Prostate gland (tissue), 2 donors: Measurements from ENCODE around the gene GPRIN2.

Source experiments
- POLR2A ChIP-seq: fragments of 450-650 bp; IDR thresholded peaks from one replicate; pipeline ENCODE4 v1.6.1; 2016; ENCODE audit warnings: antibody characterized with exemption, mild to moderate bottlenecking
- TF ChIP-seq, protein P1 (sequence below), 4 experiments: fragments of 200-600 bp in 2 of 4; fragments of 450-650 bp in 2 of 4; sonication (generic) in 2 of 4; IDR thresholded peaks; 1 replicate in 3 of 4; 2 replicates in 1 of 4; pipeline ENCODE4 v1.5.1; 2016 to 2019; ENCODE audit warnings: antibody characterized with exemption in 4 of 4, mild to moderate bottlenecking in 2 of 4, moderate library complexity in 2 of 4

DNA sequence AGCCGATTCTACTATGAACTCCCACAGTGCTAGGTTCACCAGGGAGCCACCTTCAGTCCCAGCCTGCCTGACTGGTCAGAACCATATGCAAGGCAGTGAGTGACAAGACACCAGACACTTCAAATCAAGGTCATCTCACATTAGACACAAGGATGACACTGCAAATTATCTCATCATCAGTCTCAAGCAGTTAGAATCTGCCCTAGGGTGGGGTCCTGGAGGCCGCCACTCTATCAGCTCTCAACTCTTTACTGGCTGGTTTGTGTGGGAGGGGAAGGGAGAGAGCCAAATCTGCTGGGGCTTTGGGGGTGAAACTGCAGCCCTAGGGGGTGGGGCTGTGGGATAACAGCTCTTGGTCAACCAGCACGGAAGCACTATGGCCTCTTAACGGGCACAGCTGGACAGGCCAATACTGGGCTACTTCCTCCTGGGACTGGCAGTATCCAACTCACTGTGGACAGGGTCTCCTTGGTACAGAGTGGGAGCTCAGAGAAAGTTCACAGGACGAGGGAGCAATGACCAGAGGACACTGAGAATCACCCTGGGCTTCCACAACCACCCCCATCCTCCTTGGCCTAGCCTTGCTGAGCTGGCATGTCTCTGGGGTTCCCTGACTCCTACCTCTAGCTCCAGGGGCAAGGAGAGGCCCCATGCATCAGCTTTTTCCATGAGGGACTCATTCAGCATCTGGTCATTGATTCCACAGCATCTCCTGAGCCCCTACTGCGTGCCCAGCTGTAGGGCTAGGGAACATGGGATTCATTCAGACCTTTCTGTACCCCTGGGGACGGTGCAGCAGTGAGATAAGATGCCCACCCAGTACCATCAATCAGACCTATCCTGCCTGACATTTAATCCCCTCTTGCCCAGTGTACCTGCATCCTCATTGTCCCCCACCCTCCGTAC lies 5.4 kb downstream of the GPRIN2 start:
- TF ChIP-seq, protein P1, sequence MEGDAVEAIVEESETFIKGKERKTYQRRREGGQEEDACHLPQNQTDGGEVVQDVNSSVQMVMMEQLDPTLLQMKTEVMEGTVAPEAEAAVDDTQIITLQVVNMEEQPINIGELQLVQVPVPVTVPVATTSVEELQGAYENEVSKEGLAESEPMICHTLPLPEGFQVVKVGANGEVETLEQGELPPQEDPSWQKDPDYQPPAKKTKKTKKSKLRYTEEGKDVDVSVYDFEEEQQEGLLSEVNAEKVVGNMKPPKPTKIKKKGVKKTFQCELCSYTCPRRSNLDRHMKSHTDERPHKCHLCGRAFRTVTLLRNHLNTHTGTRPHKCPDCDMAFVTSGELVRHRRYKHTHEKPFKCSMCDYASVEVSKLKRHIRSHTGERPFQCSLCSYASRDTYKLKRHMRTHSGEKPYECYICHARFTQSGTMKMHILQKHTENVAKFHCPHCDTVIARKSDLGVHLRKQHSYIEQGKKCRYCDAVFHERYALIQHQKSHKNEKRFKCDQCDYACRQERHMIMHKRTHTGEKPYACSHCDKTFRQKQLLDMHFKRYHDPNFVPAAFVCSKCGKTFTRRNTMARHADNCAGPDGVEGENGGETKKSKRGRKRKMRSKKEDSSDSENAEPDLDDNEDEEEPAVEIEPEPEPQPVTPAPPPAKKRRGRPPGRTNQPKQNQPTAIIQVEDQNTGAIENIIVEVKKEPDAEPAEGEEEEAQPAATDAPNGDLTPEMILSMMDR (IDR thresholded peaks at IDR 0.05), result no peak
- no peak for TF ChIP-seq POLR2A
